HCT116 (cell line): ENCODE results near the gene LIN52. TPM values are rescaled to one million over a fixed set of nuclear protein-coding genes. Genes with fewer than 3 reads are reported as not detected.

Source experiments
- ATAC-seq: fragments of 200-7000 bp; cut with Tn5 transposase; 2 replicates; pipeline ENCODE4 v1.9.1; 2020; ENCODE audit warnings: mild to moderate bottlenecking, moderate library complexity
- BruUV-seq: library from RNA; stranded (reverse); fragments of 400-500 nt; replicated peaks from 2 replicates; lab custom pipeline; 2021; lab: Mats Ljungman, UMichigan
- CTCF ChIA-PET: fragments of 300-600 bp; sonication (Branson Sonifier 250); formaldehyde crosslinking; loops from one replicate; lab custom pipeline; 2021; ENCODE audit warnings: antibody characterized with exemption; lab: Charles Lee
- POLR2A ChIA-PET: fragments of 300-600, 350-600 bp; sonication (Branson Sonifier 250); formaldehyde crosslinking; loops from one replicate; lab custom pipeline; 2021; ENCODE audit warnings: antibody characterized with exemption; lab: Charles Lee
- RAD21 ChIA-PET, 2 experiments: fragments of 300-600 bp; sonication (Branson Sonifier 250); formaldehyde crosslinking; loops; one replicate each; lab custom pipeline; 2023; ENCODE audit warnings: low total read pairs in 2 of 2; ENCODE audit not compliant: uncharacterized antibody in 2 of 2, unreplicated experiment in 2 of 2, low non-redundant PET in 1 of 2; lab: Charles Lee
- DNase-seq: peaks from one replicate; pipeline ENCODE4 v3.0.0-alpha.2; 2010; ENCODE audit warnings: low read depth, low spot score
- H2AFZ ChIP-seq: fragments of 200-600 bp; shearing (Covaris generic), sonication (generic); 2 replicates; pipeline ENCODE4 v1.6.1; 2017; ENCODE audit warnings: low read depth, mixed run types, mixed read lengths, antibody characterized with exemption, low read length; ENCODE audit not compliant: poor library complexity, severe bottlenecking
- H3K27ac ChIP-seq: 2 replicates; pipeline ENCODE4 v1.5.1; 2012; ENCODE audit warnings: low read depth, low read length
- H3K27me3 ChIP-seq: fragments of 200-600 bp; sonication (generic); 2 replicates; pipeline ENCODE4 v1.6.1; 2016; ENCODE audit warnings: mixed run types, low read length, mixed read lengths; ENCODE audit not compliant: insufficient read depth
- H3K36me3 ChIP-seq, 2 experiments: fragments of 200-500 bp in 1 of 2; fragments of 200-600 bp in 1 of 2; sonication (Bioruptor generic) in 1 of 2; sonication (generic) in 1 of 2; 2 replicates each; pipeline versions ENCODE4 v1.5.1 to v1.6.1; 2014 to 2016; ENCODE audit warnings: low read length in 2 of 2, inconsistent platforms in 1 of 2, mixed read lengths in 1 of 2, mixed run types in 1 of 2; ENCODE audit not compliant: insufficient read depth in 2 of 2, control insufficient read depth in 1 of 2
- H3K4me1 ChIP-seq, 2 experiments: fragments of 200-600 bp in 1 of 2; sonication (generic) in 1 of 2; 2 replicates each; pipeline versions ENCODE4 v1.5.1 to v1.6.1; 2012 to 2017; ENCODE audit warnings: low read length in 2 of 2, inconsistent platforms in 1 of 2, mild to moderate bottlenecking in 1 of 2, mixed read lengths in 1 of 2, mixed run types in 1 of 2, moderate library complexity in 1 of 2; ENCODE audit not compliant: insufficient read depth in 2 of 2, control insufficient read depth in 1 of 2
- H3K4me2 ChIP-seq: fragments of 200-600 bp; sonication (generic); 2 replicates; pipeline ENCODE4 v1.6.1; 2017; ENCODE audit warnings: mixed run types, low read length, mixed read lengths
- H3K4me3 ChIP-seq, 2 experiments: fragments of 200-600 bp in 1 of 2; sonication (generic) in 1 of 2; replicated peaks in 1 of 2; 2 replicates each; pipeline ENCODE4 v1.5.1; 2011 to 2016; ENCODE audit warnings: low read length in 2 of 2, control low read depth in 1 of 2, low read depth in 1 of 2, mild to moderate bottlenecking in 1 of 2, mixed read lengths in 1 of 2, mixed run types in 1 of 2
- H3K79me2 ChIP-seq: fragments of 200-600 bp; sonication (generic); 2 replicates; pipeline ENCODE4 v1.6.1; 2017; ENCODE audit warnings: mild to moderate bottlenecking, mixed run types, low read length, moderate library complexity, mixed read lengths; ENCODE audit not compliant: insufficient read depth
- H3K9ac ChIP-seq: fragments of 200-600 bp; sonication (generic); 2 replicates; pipeline ENCODE4 v1.6.1; 2016; ENCODE audit warnings: low read length, mixed read lengths
- H3K9me2 ChIP-seq: fragments of 200-600 bp; sonication (generic), shearing (Covaris generic); 2 replicates; pipeline ENCODE4 v1.6.1; 2017; ENCODE audit warnings: mixed run types, mild to moderate bottlenecking, moderate library complexity; ENCODE audit not compliant: insufficient read depth
- H3K9me3 ChIP-seq, 2 experiments: fragments of 200-500 bp in 1 of 2; fragments of 200-600 bp in 1 of 2; sonication (Bioruptor generic) in 1 of 2; sonication (generic) in 1 of 2; 2 replicates each; pipeline ENCODE4 v1.6.1; 2014 to 2017; ENCODE audit warnings: low read length in 2 of 2, mixed read lengths in 2 of 2, inconsistent platforms in 1 of 2, low read depth in 1 of 2, mild to moderate bottlenecking in 1 of 2, mixed run types in 1 of 2, moderate library complexity in 1 of 2; ENCODE audit not compliant: control insufficient read depth in 1 of 2, insufficient read depth in 1 of 2
- H4K20me1 ChIP-seq: fragments of 200-600 bp; sonication (generic), shearing (Covaris generic); 2 replicates; pipeline ENCODE4 v1.6.1; 2017; ENCODE audit warnings: mixed run types, mild to moderate bottlenecking, moderate library complexity; ENCODE audit not compliant: insufficient read depth
- ATF3 ChIP-seq: IDR thresholded peaks from 2 replicates; pipeline ENCODE4 v1.6.1; 2012
- CEBPB ChIP-seq: IDR thresholded peaks from 2 replicates; pipeline ENCODE4 v1.6.1; 2012; ENCODE audit warnings: low read depth
- CTCF ChIP-seq, 3 experiments: fragments of 200-600 bp in 1 of 3; sonication (generic) in 1 of 3; IDR thresholded peaks in 2 of 3; conservative IDR thresholded peaks in 1 of 3; 2 replicates each; pipeline ENCODE4 v1.5.1; 2012 to 2017; ENCODE audit warnings: low read depth in 2 of 3, low read length in 2 of 3, antibody characterized with exemption in 1 of 3, borderline replicate concordance in 1 of 3, control low read depth in 1 of 3, mild to moderate bottlenecking in 1 of 3, mixed read lengths in 1 of 3, mixed run types in 1 of 3, moderate library complexity in 1 of 3; ENCODE audit not compliant: insufficient read depth in 1 of 3
- EGR1 ChIP-seq: IDR thresholded peaks from 2 replicates; pipeline ENCODE4 v1.6.1; 2012; ENCODE audit warnings: low read depth
- ELF1 ChIP-seq: IDR thresholded peaks from 2 replicates; pipeline ENCODE4 v1.6.1; 2012; ENCODE audit warnings: low read depth, borderline replicate concordance
- EZH2 ChIP-seq: fragments of 200-600 bp; sonication (generic); IDR thresholded peaks from 2 replicates; pipeline ENCODE4 v1.6.1; 2017; ENCODE audit warnings: antibody characterized with exemption, mixed run types
- EZH2phosphoT487 ChIP-seq: fragments of 200-600 bp; IDR thresholded peaks from 2 replicates; pipeline ENCODE4 v1.6.1; 2018; ENCODE audit warnings: antibody characterized with exemption, borderline replicate concordance
- FOSL1 ChIP-seq: IDR thresholded peaks from 2 replicates; pipeline ENCODE4 v1.6.1; 2012; ENCODE audit warnings: low read depth
- JUND ChIP-seq: IDR thresholded peaks from 2 replicates; pipeline ENCODE4 v1.6.1; 2012
- POLR2A ChIP-seq: IDR thresholded peaks from 2 replicates; pipeline ENCODE4 v1.7.0; 2011; ENCODE audit warnings: borderline replicate concordance; ENCODE audit not compliant: insufficient read depth, insufficient read length; ENCODE audit errors: extremely low read depth
- POLR2AphosphoS5 ChIP-seq: IDR thresholded peaks from 2 replicates; pipeline ENCODE4 v1.6.1; 2011; ENCODE audit warnings: mild to moderate bottlenecking, low read depth, low read length, moderate library complexity
- RAD21 ChIP-seq: IDR thresholded peaks from 2 replicates; pipeline ENCODE4 v1.6.1; 2012; ENCODE audit warnings: low read depth, mild to moderate bottlenecking
- REST ChIP-seq: IDR thresholded peaks from 2 replicates; pipeline ENCODE4 v1.6.1; 2012; ENCODE audit warnings: low read depth
- SIN3A ChIP-seq: IDR thresholded peaks from 2 replicates; pipeline ENCODE4 v1.6.1; 2012; ENCODE audit warnings: low read depth
- SP1 ChIP-seq: IDR thresholded peaks from 2 replicates; pipeline ENCODE4 v1.6.1; 2012; ENCODE audit warnings: low read depth
- SRF ChIP-seq: IDR thresholded peaks from 2 replicates; pipeline ENCODE4 v1.6.1; 2012; ENCODE audit warnings: low read depth
- TCF7L2 ChIP-seq: IDR thresholded peaks from 2 replicates; pipeline ENCODE4 v1.7.0; 2011; ENCODE audit warnings: borderline replicate concordance, inconsistent platforms; ENCODE audit not compliant: insufficient read depth, insufficient read length; ENCODE audit errors: extremely low read depth
- YY1 ChIP-seq: IDR thresholded peaks from 2 replicates; pipeline ENCODE4 v1.6.1; 2011; ENCODE audit warnings: low read length, low read depth, moderate library complexity, mild to moderate bottlenecking; ENCODE audit not compliant: insufficient replicate concordance; ENCODE audit errors: extremely low read depth
- ZFX ChIP-seq: fragments of 450-650 bp; IDR thresholded peaks from 2 replicates; pipeline ENCODE4 v1.6.1; 2017
- ZNF274 ChIP-seq: fragments of 200-500 bp; sonication (Bioruptor generic); IDR thresholded peaks from 2 replicates; pipeline ENCODE4 v1.6.1; 2014; ENCODE audit warnings: mild to moderate bottlenecking, low read depth, low read length, inconsistent platforms
- intact Hi-C: fragments of 100-400 bp; cut with micrococcal nuclease; formaldehyde crosslinking; loops from 2 replicates; pipeline ENCODE4 v1.10.0; 2022
- total RNA-seq: library from RNA; stranded (reverse); gene quantifications from one replicate; pipeline ENCODE4 v1.2.1, GENCODE V29; 2021; ENCODE audit not compliant: unreplicated experiment

The LIN52 gene
- total RNA-seq, 1 experiment from 2014 or later: 9.6 TPM

- H4K20me1 ChIP-seq: no peaks in the 10 kb centered on the region
- H3K27ac ChIP-seq: no peak overlapping the region
- ATAC-seq (no peak), DNase-seq (no peak)
- no peaks in the 10 kb centered on the region for H3K36me3 ChIP-seq
- ChIA-PET RAD21 (no interaction called here), CTCF (no interaction called here), POLR2A (no interaction called here)
- H3K4me3 ChIP-seq: no peak overlapping the region
- H3K9me2 ChIP-seq: no peaks in the 10 kb centered on the region
- no peak overlapping the region for H2AFZ ChIP-seq
- BruUV-seq: no TSS peak
- H3K9me3 ChIP-seq: no peaks in the 10 kb centered on the region
- H3K4me1 ChIP-seq: peaks cover 0 to 11% of the 10 kb centered on the region in 2 experiments; a peak in 1 of 4 replicates
- intact Hi-C loops: loop anchor here (5.0 kb wide), 1 partner anchor 36 kb away; no protein-coding TSS in a partner anchor
- H3K9ac ChIP-seq: no peak overlapping the region
- no peak overlapping the region for H3K4me2 ChIP-seq
- no peaks in the 10 kb centered on the region for H3K79me2 ChIP-seq
- no peak for TF ChIP-seq SIN3A
- TF ChIP-seq EGR1: no peak
- no peak for TF ChIP-seq EZH2
- TF ChIP-seq POLR2A: no peak
- no peak for TF ChIP-seq FOSL1
- no peak for TF ChIP-seq TCF7L2
- no peak for TF ChIP-seq RAD21
- no peak for TF ChIP-seq SP1
- no peak for TF ChIP-seq REST
- no peak for TF ChIP-seq SRF
- TF ChIP-seq ELF1: no peak
- TF ChIP-seq CTCF (IDR thresholded peaks at IDR 0.05 in 2 of 3, conservative IDR thresholded peaks at IDR 0.05 in 1 of 3; ENCODE audit: borderline replicate concordance in 1 of 3, insufficient read depth in 1 of 3, low read depth in 2 of 3, low read length in 2 of 3): no peak
- TF ChIP-seq ZFX: no peak
- no peak for TF ChIP-seq ZNF274
- TF ChIP-seq JUND: no peak
- TF ChIP-seq YY1: no peak
- TF ChIP-seq ATF3: no peak
- TF ChIP-seq CEBPB: no peak
- no peak for TF ChIP-seq POLR2AphosphoS5
- no peak for TF ChIP-seq EZH2phosphoT487
- H3K27me3 ChIP-seq: no peaks in the 10 kb centered on the region
Observed at GRCh38 chr14:74216671-74217070, 131.9 kb downstream of the LIN52 start.
